GM21360 (cell line): Measurements from ENCODE around the gene CYP2C9.

Experiments
- ATAC-seq: cut with Tn5 transposase; IDR thresholded peaks from one replicate; pipeline ENCODE4 v1.9.1; 2021; ENCODE audit warnings: mild to moderate bottlenecking, moderate library complexity; ENCODE audit not compliant: unreplicated experiment

Gene CYP2C9

DNA sequence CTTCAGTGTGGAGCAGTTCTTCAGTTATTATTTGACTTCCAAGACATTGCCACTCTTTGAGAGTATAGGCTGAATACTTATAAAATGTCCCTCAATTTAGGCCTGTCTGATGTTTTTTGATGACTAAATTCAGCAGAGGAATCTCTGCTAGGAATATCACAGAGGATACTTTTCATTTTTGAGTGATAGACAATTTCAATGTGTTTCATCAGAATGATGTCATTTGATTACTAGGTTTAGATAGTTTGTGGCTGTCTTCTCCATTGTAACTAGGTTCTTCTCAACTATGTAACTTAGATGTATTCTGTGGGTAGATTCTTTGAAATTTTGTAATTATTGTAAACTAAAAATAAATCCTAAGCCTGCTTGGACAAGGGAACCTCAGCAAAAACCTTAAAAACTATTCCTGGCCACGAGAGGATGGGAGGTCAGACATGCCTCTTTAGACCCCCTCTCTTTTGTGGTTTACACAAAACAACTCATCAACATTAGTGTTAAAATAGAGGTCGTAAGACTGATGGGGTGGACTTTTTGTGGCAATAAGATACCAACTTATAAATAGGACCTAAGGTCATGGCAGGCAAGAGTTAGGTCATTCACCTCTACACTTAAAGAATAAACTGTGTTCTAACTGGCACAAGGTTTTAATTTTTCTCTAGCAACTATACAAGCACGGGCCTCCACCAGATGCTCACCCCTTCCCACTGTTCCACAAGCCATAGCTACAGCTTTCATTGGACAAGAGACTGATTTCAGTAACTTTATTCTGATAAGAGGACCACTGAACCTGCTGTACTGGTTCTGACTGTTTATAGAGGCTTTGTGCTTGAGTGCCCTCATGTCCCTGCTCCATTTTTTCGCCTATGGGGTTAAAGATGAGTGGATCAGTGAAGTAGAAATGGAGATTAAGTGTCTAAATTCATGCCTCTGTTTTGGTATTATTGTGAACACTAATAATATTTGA, 97.2 kb downstream of the CYP2C9 start:
- no peak for ATAC-seq

DNA sequence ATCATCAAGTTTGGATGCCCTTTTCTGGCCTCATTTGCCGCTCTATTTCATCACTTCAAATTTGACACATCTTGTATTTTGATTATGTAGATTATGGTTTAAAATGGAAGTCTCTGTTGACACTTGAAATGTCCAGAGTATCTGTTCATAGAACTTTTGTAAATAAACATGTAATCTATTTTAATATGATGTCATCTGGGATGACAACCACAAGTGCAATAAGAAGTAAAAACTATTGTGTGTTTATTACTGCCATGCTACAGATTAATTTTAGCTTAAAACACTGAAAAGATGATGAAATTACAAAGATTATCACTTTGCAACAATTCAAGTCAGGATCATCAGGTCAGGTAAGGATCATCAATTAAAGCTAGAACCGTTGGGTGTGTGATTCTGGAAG, 100.8 kb downstream of the CYP2C9 start:
- no peak for ATAC-seq
